SK-N-MC (cell line): ENCODE results near the gene TBXA2R.
A peak's percentile ranks its signal among the peaks of the same experiment; 100 is the strongest.
"Not testable (repeated sequence)": the region's sequence is repeated elsewhere in the genome, so short reads cannot be mapped to it uniquely, and the experiment has no call there.

ENCODE experiments used
- DNase-seq: peaks from one replicate; pipeline ENCODE4 v3.0.0-alpha.2; 2011; ENCODE audit warnings: low read depth, low spot score
- H3K27ac ChIP-seq: fragments of 200-600 bp; sonication (generic); 2 replicates; pipeline ENCODE4 v1.5.1; 2016; ENCODE audit warnings: mixed run types
- H3K36me3 ChIP-seq: fragments of 200-600 bp; sonication (generic); 2 replicates; pipeline ENCODE4 v1.6.1; 2017; ENCODE audit warnings: antibody characterized with exemption, low read length, mixed read lengths; ENCODE audit not compliant: insufficient read depth
- H3K4me3 ChIP-seq: fragments of 200-600 bp; sonication (generic); 2 replicates; pipeline ENCODE4 v1.5.1; 2016
- H3K9ac ChIP-seq: fragments of 200-600 bp; sonication (generic); 2 replicates; pipeline ENCODE4 v1.8.0; 2017; ENCODE audit warnings: mixed run types, mixed read lengths; ENCODE audit not compliant: insufficient read length
- H3K9me3 ChIP-seq: fragments of 200-600 bp; sonication (generic); 2 replicates; pipeline ENCODE4 v1.6.1; 2017; ENCODE audit warnings: low read depth, mild to moderate bottlenecking, antibody characterized with exemption, low read length, moderate library complexity, mixed read lengths
- EZH2 ChIP-seq: fragments of 200-600 bp; sonication (generic); IDR thresholded peaks from one replicate; pipeline ENCODE4 v1.6.1; 2017; ENCODE audit warnings: antibody characterized with exemption
- FOXP2 ChIP-seq: optimal IDR thresholded peaks from 2 replicates; pipeline ENCODE3; 2011; ENCODE audit warnings: mild to moderate bottlenecking, moderate library complexity; ENCODE audit not compliant: insufficient read depth; ENCODE audit errors: extremely low read length, control extremely low read depth
- POLR2AphosphoS5 ChIP-seq: IDR thresholded peaks from 2 replicates; pipeline ENCODE4 v1.6.1; 2012; ENCODE audit warnings: mild to moderate bottlenecking, low read depth, low read length, borderline replicate concordance

The TBXA2R gene

GRCh38 chr19:3633559-3633988, 26.9 kb upstream of the TBXA2R start:
- no peaks in the 10 kb centered on the region for H3K9me3 ChIP-seq
- no peak for DNase-seq
- H3K27ac ChIP-seq: no peak overlapping the region
- TF ChIP-seq POLR2AphosphoS5 (no peak), EZH2 (no peak), FOXP2 (no peak)
- no peak overlapping the region for H3K4me3 ChIP-seq
- no peaks in the 10 kb centered on the region for H3K36me3 ChIP-seq
- no peak overlapping the region for H3K9ac ChIP-seq

GRCh38 chr19:3632739-3633558, 26.3 kb upstream of the TBXA2R start:
- no peak for DNase-seq
- no peak overlapping the region for H3K4me3 ChIP-seq
- no peak overlapping the region for H3K27ac ChIP-seq
- TF ChIP-seq EZH2 (no peak), POLR2AphosphoS5 (no peak), FOXP2 (no peak)
- no peaks in the 10 kb centered on the region for H3K9me3 ChIP-seq
- H3K36me3 ChIP-seq: no peaks in the 10 kb centered on the region
- H3K9ac ChIP-seq: no peak overlapping the region

- DNase-seq: no peak
- H3K27ac ChIP-seq: no peak overlapping the region
- H3K9ac ChIP-seq: no peak overlapping the region
- no peaks in the 10 kb centered on the region for H3K9me3 ChIP-seq
- TF ChIP-seq FOXP2: no peak
- TF ChIP-seq EZH2: no peak
- TF ChIP-seq POLR2AphosphoS5: no peak
- no peak overlapping the region for H3K4me3 ChIP-seq
- no peaks in the 10 kb centered on the region for H3K36me3 ChIP-seq
These were observed 25.4 kb upstream of the TBXA2R start for GRCh38 chr19:3632098-3632497.

GRCh38 chr19:3631053-3631861, 24.6 kb upstream of the TBXA2R start:
- TF ChIP-seq EZH2 (no peak), FOXP2 (no peak), POLR2AphosphoS5 (no peak)
- no peaks in the 10 kb centered on the region for H3K36me3 ChIP-seq
- H3K4me3 ChIP-seq: no peak overlapping the region
- H3K9me3 ChIP-seq: no peaks in the 10 kb centered on the region
- H3K27ac ChIP-seq: no peak overlapping the region
- no peak for DNase-seq
- H3K9ac ChIP-seq: no peak overlapping the region

GRCh38 chr19:3628766-3629165, 22.1 kb upstream of the TBXA2R start:
- not testable (repeated sequence) for DNase-seq, H3K4me3 ChIP-seq, H3K27ac ChIP-seq, H3K36me3 ChIP-seq, H3K9me3 ChIP-seq, H3K9ac ChIP-seq

- Histone ChIP-seq H3K36me3 (peaks cover 3% of the 10 kb centered on the region; the same call in 1 of the 2 replicates), H3K27ac (no peak overlapping the region), H3K9ac (no peak overlapping the region), H3K4me3 (peak overlapping the region; percentile 99), H3K9me3 (no peaks in the 10 kb centered on the region)
- DNase-seq: no peak
- TF ChIP-seq EZH2 (no peak), POLR2AphosphoS5 (no peak), FOXP2 (no peak)
These were observed 20.7 kb upstream of the TBXA2R start for GRCh38 chr19:3627351-3627723.

- H3K9me3 ChIP-seq: no peaks in the 10 kb centered on the region
- peak; percentile 91 for TF ChIP-seq POLR2AphosphoS5
- TF ChIP-seq FOXP2: no peak
- peaks cover 3% of the 10 kb centered on the region; the same call in 1 of the 2 replicates for H3K36me3 ChIP-seq
- peak within 1 kb of the TSS; percentile 97 for H3K9ac ChIP-seq
- peak within 1 kb of the TSS; percentile 96 for H3K27ac ChIP-seq
- DNase-seq: peak; percentile 87
- H3K4me3 ChIP-seq: peak within 1 kb of the TSS; percentile 99
These were observed 20.0 kb upstream of the TBXA2R start, which contains the start of gene CACTIN for GRCh38 chr19:3626473-3627350. Gene CACTIN, minus strand, starts transcription at chr19:3626790. Its CDS starts 28 bp downstream, at chr19:3626762.

- peak overlapping the region; percentile 97 for H3K9ac ChIP-seq
- H3K27ac ChIP-seq: 0 out of 2 replicates have a peak overlapping the region, but pooled peaks have one; percentile 96
- TF ChIP-seq EZH2: no peak
- no peak for TF ChIP-seq POLR2AphosphoS5
- TF ChIP-seq FOXP2: no peak
- DNase-seq: no peak
- H3K36me3 ChIP-seq: peaks cover 3% of the 10 kb centered on the region; the same call in 1 of the 2 replicates
- peak overlapping the region; percentile 99 for H3K4me3 ChIP-seq
- H3K9me3 ChIP-seq: no peaks in the 10 kb centered on the region
These were observed 19.4 kb upstream of the TBXA2R start for GRCh38 chr19:3625996-3626472.
